H7 (cell line): ENCODE results near the gene UHRF1. TPM values are rescaled to one million over a fixed set of nuclear protein-coding genes. Genes with fewer than 3 reads are reported as not detected.
A peak's percentile ranks its signal among the peaks of the same experiment; 100 is the strongest.
"Not testable (repeated sequence)": the region's sequence is repeated elsewhere in the genome, so short reads cannot be mapped to it uniquely, and the experiment has no call there.

Experiments
- DNase-seq: peaks from one replicate; pipeline ENCODE4 v3.0.0; 2012
- H3K27me3 ChIP-seq: 2 replicates; pipeline ENCODE4 v1.6.0; 2011; ENCODE audit warnings: mild to moderate bottlenecking, low read length; ENCODE audit not compliant: control insufficient read depth, insufficient read depth
- H3K36me3 ChIP-seq: replicated peaks from 2 replicates; pipeline ENCODE4 v1.5.1; 2011; ENCODE audit warnings: low read length; ENCODE audit not compliant: control insufficient read depth, insufficient read depth
- H3K4me3 ChIP-seq: 2 replicates; pipeline ENCODE4 v1.5.1; 2011; ENCODE audit warnings: low read depth, mild to moderate bottlenecking, control low read depth, low read length, moderate library complexity; ENCODE audit not compliant: insufficient read depth
- total RNA-seq: library from RNA; depleted of rRNA; stranded (reverse); fragments of >200 nt; shearing (Covaris generic); gene quantifications from 2 replicates; pipeline ENCODE4 v1.2.3, GENCODE V29; 2014; rRNA removed

The UHRF1 gene
- 22.1 and 54.0 TPM in 2 replicates for total RNA-seq

DNA sequence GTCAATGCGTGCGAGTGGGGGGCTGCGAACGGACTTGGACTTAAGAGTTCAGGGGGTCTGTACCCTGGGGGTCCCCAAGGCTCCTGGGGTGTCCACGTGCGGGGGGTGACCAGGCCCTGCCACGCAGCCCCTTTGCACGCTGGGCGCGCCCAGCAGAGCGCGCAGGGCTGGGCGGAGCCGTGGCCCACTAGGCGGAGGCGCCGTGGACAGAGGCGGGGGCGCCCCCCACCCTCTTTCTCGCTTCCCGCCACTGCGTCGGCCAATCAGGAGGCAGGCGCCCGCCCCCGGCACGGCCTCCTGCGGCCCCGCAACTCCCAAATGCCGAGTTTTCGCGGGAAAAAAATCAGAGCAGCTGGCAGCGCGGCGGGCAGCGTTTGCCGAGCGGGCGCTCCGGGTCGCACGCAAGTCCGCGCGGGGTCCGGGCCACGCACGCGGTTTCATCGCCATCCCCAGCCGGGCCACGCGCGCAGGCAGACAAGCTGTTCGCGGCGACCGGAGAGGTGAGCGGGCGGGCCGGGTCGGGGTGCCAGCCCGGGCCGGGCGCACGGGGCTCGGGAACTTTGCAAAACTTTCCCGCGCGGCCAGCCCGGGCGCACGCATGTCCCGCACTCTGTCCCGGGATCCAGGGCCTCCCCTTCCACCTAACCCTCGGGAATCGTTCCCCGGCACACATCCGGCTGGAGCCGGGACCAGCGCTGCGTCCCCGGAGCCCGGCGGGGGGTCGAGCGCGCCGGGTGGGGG is at the start of gene UHRF1:
Gene UHRF1, plus strand, starts transcription at position 346 of the 741 bp plus-strand sequence. CDS start 1,385 bp downstream, outside the sequence.
- H3K4me3 ChIP-seq: peak within 1 kb of the TSS; percentile 83
- DNase-seq: peak; percentile 91

DNA sequence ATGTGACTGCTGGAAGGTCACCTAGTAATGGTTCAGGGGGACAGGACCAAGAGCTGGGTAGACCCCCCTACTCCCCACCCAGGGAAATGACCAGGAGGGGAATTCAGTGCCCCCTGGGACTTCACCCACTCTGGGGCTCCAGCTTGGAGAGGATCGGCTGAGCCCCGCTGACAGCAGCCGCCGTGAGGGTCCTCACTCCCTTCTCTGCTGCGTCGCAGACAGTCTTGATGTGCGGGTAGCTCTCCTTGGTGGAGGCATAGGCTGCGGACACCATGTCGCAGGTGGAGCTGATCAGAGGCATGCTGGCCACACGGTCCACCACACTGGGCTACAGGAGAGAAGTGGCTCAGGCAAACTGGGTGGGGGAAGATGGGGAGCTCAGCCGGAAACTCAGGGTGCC is 49.6 kb upstream of the UHRF1 start:
- Histone ChIP-seq H3K27me3 (no peaks in the 10 kb centered on the region), H3K36me3 (peaks cover 15% of the 10 kb centered on the region), H3K4me3 (no peak overlapping the region)
- DNase-seq: peak; percentile 21

More for the DNA sequence above, at the start of gene UHRF1:
- Histone ChIP-seq H3K27me3 (no peaks in the 10 kb centered on the region; the same call in 1 of the 2 replicates), H3K36me3 (peaks cover 1% of the 10 kb centered on the region; the same call in 1 of the 2 replicates)

DNA sequence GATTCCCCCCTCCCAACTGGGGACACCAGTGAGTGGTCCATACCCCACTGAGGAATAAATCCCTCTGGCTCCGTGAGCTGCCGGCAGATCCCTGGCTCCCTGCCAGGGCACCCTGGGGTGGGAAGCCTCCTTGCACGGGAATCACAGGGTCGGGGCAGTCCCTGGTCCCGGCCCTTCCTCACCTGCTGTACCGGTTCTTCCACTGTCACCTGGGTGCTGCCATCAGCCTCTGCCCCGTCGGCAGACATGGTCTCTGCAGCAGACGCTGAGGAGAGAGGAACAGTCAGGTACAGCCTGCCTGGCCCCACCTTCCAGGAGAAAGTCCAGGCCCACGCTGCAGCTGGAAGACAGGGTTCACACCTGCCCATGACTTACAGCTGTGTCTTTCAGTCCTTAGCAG is 48.2 kb upstream of the UHRF1 start:
- Histone ChIP-seq H3K4me3 (no peak overlapping the region), H3K27me3 (no peaks in the 10 kb centered on the region), H3K36me3 (peaks cover 11% of the 10 kb centered on the region)
- peak; percentile 31 for DNase-seq

DNA sequence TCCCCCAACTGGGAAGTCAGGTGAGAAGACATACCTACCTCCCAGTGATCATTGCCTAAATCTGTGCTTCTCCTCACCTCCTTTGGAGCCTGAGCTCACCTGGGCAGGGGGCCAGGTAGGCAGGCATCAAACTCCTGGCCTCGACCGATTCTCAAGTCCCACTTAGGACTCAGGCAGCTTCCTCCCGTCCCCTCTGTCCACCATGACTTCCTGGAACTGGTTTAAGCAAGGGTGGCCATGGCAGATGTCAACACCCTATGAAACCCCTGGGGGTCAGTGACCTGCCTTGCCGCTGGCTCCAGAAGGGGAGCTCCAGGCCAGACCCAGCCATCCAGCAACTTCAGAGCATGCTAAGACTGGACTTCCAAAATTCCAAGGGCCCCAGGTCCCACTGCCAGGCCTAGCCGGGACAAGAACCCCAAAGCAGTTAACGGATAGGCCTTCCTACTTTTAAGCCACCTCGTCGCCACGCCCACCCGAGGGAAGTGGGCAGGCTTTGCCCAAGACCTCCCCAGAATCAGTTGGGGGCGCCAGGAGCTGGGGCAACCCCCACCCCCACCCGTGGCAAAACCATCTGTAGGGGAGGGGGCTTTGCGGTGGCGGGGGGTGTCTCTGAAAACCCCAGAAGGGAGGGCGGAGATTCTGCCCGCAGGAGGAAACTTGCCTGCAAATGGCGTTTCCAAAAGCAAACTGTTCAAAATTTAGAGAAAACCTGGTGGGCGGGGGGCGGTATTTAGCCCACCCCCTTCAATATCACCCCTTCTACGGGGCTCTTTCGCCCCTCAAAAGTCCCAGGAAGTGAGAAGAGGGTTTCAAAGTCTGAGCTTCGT is 42.5 kb upstream of the UHRF1 start:
- peak; percentile 88 for DNase-seq
- no peaks in the 10 kb centered on the region; the same call in 1 of the 2 replicates for H3K36me3 ChIP-seq
- H3K27me3 ChIP-seq: no peaks in the 10 kb centered on the region
- peak overlapping the region; percentile 70 for H3K4me3 ChIP-seq

DNA sequence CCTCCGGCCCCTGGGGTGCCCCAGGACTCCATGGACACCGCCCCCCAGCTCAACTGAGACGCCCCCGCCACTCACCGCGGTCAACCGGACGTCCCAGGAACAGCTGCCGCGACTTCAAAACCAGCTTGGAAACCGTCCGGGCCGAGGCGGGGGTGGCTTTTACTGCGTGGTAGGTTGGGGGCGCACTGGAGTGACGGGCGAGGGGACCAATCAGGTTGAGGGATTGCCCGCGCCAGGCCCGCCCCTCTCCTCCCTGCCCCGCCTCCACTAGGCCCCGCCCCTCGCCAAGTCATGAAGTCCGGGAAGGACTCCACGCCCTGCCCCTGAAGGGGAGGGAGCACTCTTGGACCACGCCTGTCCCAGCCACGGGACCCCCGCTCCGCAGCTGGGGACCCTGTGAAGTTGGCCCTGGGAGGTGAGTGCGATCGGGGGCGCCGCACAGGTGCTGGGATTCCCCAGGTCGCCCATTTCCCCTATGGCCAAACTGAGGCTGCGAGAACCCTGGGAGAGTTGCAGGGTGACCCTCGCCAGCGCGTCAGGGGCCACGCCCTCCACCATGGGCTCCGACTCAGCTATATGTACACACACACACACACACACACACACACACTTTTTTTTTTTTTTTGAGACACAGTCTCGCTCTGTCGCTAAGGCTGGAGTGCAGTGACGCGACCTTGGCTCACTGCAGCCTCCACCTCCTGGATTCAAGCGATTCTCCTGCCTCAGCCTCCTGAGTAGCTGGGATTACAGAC is 41.6 kb upstream of the UHRF1 start, which contains the start of gene PLIN3:
Gene PLIN3, minus strand, starts transcription at position 134 of the 752 bp plus-strand sequence. CDS start 6,273 bp downstream, outside the sequence.
- peak; percentile 100 for DNase-seq
- Histone ChIP-seq H3K4me3 (peak within 1 kb of the TSS; percentile 70), H3K27me3 (no peaks in the 10 kb centered on the region), H3K36me3 (no peaks in the 10 kb centered on the region)

DNA sequence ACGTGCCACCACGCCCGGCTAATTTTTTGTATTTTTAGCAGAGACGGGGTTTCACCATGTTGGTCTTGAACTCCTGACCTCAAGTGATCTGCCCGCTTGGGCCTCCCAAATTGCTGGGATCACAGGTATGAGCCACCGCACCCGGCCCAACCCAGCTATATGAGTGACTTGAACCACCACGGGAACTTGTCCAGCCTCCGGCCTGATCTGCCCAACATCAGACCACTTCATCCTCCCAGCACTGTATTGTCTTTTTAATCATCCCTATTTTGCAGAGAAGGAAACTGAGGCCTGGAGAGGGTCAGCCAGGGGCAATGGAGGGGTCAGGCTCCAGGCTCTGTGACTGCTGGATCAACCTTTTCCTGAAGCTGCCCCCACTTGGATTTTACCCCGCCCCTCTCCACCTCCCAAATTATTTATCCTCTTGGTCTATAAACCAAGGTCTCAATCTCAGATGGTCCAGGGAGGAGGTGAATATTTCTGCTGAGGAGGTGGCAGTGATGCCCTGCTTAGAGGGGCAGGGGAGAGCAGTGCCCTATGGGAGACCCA is 40.9 kb upstream of the UHRF1 start:
- no peak for DNase-seq
- no peaks in the 10 kb centered on the region for H3K36me3 ChIP-seq
- H3K4me3 ChIP-seq: no peak overlapping the region
- no peaks in the 10 kb centered on the region for H3K27me3 ChIP-seq

DNA sequence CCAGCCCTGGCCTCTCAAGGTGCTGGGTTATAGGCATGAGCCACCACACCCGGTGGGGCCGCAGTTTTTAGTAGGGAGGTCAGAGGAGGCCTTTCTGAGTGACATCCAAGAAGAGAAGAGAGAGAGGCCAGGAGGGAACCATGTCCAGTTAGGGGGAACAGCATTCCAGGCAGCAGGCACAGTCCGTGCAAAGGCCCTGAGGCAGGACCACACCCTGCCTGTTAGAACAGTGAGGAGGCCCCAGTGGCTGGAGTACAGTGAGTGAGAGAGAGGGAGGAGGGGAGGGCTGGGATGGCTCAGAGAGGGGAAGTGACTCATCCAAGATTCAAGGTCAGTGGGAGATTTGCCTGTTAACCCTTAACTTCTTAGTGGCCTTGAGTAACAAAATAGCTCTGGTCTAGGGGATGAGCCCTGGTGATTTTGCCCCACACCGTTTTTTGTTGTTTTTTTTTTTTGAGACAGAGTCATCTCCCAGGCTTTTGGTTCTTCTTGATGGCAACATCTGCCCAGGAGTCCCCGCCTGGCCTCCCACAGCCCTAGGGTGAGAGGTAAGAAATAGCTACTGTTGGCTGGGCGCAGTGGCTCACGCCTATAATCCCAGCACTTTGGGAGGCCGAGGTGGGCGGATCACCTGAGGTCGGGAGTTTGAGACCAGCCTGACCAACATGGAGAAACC is 39.1 kb upstream of the UHRF1 start:
- H3K27me3 ChIP-seq: no peaks in the 10 kb centered on the region
- H3K36me3 ChIP-seq: no peaks in the 10 kb centered on the region
- H3K4me3 ChIP-seq: no peak overlapping the region
- peak; percentile 33 for DNase-seq

DNA sequence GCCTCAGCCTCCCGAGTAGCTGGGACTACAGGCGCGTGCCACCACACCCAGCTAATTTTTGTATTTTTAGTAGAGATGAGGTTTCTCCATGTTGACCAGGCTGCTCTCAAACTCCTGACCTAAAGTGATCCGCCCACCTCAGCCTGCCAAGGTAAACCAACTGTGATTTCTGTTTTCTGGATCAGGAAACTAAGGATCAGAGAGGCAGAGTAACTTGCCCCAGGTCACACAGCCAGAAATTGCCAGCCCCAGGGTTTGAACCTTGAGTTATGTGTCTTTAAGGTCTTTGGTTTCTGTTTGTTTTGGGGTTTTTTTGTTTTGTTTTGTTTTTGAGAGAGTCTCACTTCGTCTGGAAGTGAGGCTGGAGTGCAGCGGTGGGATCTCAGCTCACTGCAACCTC is 37.6 kb upstream of the UHRF1 start:
- no peak overlapping the region for H3K4me3 ChIP-seq
- no peaks in the 10 kb centered on the region for H3K36me3 ChIP-seq
- H3K27me3 ChIP-seq: no peaks in the 10 kb centered on the region
- DNase-seq: no peak

DNA sequence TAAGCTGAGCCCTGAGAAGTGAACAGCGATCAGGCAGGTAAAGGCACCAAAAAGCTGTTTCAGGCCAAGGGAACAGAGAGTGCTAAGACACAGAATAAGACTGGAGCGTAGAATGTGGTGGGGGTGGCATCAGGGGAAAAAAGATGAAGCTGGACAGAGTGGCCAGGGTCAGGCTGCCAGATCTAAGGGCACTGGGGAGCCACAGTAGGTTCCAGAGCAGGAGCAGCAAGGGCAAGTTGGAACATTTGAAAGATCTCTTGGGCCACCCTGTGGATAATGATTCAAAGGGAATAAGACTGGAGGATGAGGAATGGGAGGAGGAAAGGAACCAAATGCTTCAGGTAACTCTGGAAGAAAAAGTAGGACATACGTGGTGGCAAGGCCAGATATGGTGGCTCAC is 35.4 kb upstream of the UHRF1 start:
- H3K4me3 ChIP-seq: no peak overlapping the region
- H3K36me3 ChIP-seq: no peaks in the 10 kb centered on the region
- H3K27me3 ChIP-seq: no peaks in the 10 kb centered on the region
- DNase-seq: no peak

DNA sequence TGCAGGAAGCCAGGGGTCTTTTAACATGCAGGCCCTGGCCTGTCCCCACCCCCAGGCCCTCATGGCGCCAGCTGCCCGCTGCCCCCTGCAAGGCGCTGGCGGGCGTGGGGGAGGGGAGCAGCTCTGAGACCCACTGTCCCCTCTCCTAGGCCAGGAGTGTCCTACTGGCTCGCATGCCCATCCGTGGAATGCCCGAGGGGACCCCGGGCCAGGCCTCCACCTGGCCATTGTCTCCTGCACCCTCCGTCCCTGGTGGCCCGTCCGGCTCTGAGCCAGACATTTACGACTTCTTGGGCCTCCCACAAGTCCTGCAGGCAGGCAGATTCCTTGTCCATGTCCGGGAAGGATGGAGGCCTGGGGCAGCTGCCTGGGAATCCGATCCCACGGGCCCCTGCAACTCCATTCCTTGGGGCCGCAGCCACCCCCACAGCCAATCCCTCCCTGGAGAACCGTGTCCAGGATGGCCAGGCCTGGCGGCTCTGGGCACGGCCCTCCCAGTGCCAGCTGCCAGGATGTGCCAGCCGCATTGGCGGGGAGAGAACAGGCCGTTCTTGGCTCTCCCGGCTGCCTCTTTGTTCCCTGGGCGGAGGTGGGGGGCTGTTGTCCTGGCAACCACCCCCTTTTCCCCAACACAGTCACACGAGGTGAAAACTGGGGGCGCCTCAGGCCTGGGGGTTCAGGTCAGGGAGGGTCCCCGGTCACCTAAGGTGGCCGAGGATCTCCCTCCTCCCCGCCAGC is 31.4 kb upstream of the UHRF1 start:
- DNase-seq: peak; percentile 84

DNA sequence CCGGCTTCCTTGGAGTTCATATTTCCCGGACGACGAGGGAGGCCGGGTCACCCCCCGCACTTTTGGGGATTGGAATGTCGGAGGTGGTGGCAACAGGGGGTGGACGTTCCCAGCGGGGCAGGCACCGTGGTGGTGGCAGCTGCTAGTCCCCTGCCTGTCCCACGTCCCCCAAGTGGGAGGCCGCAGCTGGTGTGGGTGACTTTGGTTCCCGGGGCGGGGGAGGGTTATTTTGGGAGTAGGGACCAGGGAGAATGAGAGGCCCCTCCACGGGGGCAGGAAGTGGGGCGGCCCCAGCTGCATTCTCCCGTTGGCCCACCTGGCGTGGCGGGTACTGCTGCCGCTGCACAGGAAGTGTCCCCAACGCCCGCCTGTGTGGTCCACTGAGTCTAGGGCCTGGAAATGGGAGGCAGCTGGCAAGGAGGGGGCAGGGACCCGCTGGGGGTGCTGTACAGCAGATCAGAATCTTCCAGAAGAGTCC is 30.8 kb upstream of the UHRF1 start:
- Histone ChIP-seq H3K27me3 (no peaks in the 10 kb centered on the region), H3K36me3 (no peaks in the 10 kb centered on the region), H3K4me3 (no peak overlapping the region)
- DNase-seq: peak; percentile 84

More for the DNA sequence above, 31.4 kb upstream of the UHRF1 start:
- Histone ChIP-seq H3K36me3 (no peaks in the 10 kb centered on the region), H3K4me3 (no peak overlapping the region), H3K27me3 (no peaks in the 10 kb centered on the region)

DNA sequence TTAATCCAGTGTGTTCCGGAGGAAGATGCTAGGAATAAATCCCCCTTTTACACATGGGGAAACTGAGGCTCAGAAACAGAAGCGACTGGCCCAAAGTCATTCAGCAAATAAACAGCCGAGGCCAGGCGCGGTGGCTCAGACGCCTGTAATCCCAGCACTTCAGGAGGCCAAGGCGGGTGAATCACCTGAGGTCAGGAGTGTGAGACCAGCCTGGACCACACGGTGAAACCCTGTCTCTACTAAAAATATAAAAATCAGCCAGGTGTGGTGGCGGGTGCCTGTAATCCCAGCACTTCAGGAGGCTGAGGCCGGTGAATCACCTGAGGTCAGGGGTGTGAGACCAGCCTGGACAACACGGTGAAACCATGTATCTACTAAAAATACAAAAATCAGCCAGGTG is 30.3 kb upstream of the UHRF1 start:
- H3K27me3 ChIP-seq: no peaks in the 10 kb centered on the region
- no peaks in the 10 kb centered on the region for H3K36me3 ChIP-seq
- DNase-seq: no peak
- no peak overlapping the region for H3K4me3 ChIP-seq

DNA sequence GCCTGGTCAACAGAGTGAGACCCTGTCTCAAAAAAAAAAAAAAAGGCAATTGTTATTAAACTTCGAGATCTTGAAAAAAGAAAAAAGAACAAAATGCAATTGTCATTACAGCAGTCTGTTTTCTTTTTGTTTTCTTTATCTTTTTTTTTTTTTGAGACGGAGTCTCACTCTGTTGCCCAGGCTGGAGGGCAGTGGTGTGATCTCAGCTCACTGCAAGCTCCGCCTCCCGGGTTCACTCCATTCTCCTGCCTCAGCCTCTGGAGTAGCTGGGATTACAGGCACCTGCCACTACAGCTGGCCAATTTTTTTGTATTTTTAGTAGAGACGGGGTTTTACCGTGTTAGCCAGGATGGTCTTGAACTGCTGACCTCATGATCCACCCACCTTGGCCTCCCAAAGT is 26.4 kb upstream of the UHRF1 start:
- H3K36me3 ChIP-seq, DNase-seq, H3K27me3 ChIP-seq, H3K4me3 ChIP-seq: not testable (repeated sequence)
